ENCODE measurements around the gene HIC1.

DNA sequence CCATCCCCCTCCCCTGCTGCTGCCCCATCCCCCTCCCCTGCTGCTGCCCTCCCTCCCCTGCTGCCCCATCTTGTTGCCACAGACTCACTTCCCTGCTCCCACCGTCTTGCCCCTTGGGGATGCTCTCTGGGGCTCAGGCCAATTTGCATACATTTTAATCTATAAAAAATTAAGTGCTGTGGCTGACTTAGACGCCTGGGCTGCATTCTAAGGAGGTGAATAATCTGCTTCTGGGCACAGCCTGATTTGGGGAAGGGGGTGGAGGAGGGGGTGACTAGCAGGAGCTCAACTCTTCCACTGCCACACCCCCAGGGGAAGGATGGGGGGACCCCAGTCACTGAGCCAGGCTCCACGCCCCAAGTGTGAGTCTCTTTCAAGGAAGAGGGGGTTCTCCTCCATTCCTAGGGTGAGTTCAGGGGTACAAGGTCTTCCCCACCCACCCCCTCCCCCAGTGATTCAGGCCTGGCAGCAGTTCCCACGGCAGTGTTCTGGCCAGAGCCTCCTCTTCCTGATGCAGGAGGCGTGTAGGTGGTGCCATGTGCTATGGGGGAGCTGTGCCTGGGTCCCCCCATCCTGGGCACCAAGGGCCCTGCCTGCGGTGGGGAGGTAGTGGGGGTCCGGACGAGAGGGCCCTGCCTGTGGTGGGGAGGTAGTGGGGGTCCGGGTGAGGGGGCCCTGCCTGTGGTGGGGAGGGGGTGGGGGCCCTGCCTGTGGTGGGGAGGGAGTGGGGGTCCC is 19.9 kb upstream of the HIC1 start:
- TF ChIP-seq CTCF (IDR thresholded peaks at IDR 0.05) (no peak), POLR2A (IDR thresholded peaks at IDR 0.05) (no peak)
